ENCODE results near the gene ATXN2.
"Not testable (repeated sequence)": the region's sequence is repeated elsewhere in the genome, so short reads cannot be mapped to it uniquely, and the experiment has no call there.

ATXN2 gene

GRCh38 chr12:111492979-111493378 lies 106.1 kb downstream of the ATXN2 start:
- not testable (repeated sequence) for DNase-seq

- no peak for DNase-seq
These were observed 110.3 kb downstream of the ATXN2 start for GRCh38 chr12:111488798-111489197.

GRCh38 chr12:111488271-111488670 lies 110.8 kb downstream of the ATXN2 start:
- DNase-seq: no peak

GRCh38 chr12:111482462-111482861 lies 116.7 kb downstream of the ATXN2 start:
- DNase-seq: no peak

GRCh38 chr12:111471236-111471635 lies 127.9 kb downstream of the ATXN2 start:
- no peak for DNase-seq

- DNase-seq: no peak
These were observed 129.7 kb downstream of the ATXN2 start for GRCh38 chr12:111469401-111469800.

GRCh38 chr12:111467857-111468241 lies 131.3 kb downstream of the ATXN2 start:
- DNase-seq: no peak

- DNase-seq: no peak
These were observed 131.8 kb downstream of the ATXN2 start for GRCh38 chr12:111467092-111467856.

- no peak for DNase-seq
These were observed 136.8 kb downstream of the ATXN2 start for GRCh38 chr12:111462210-111462769.

- DNase-seq: not testable (repeated sequence)
These were observed 139.0 kb downstream of the ATXN2 start for GRCh38 chr12:111460111-111460510.

GRCh38 chr12:111458546-111459172 lies 140.5 kb downstream of the ATXN2 start:
- no peak for DNase-seq

GRCh38 chr12:111457577-111457976 lies 141.5 kb downstream of the ATXN2 start:
- DNase-seq: no peak

GRCh38 chr12:111457071-111457470 lies 142.0 kb downstream of the ATXN2 start:
- no peak for DNase-seq

GRCh38 chr12:111455448-111456320 lies 143.4 kb downstream of the ATXN2 start:
- DNase-seq: no peak

GRCh38 chr12:111454716-111455447 lies 144.2 kb downstream of the ATXN2 start:
- DNase-seq: no peak

- no peak for DNase-seq
These were observed 144.8 kb downstream of the ATXN2 start for GRCh38 chr12:111454311-111454710.

- no peak for DNase-seq
These were observed 145.8 kb downstream of the ATXN2 start for GRCh38 chr12:111453071-111453989.

GRCh38 chr12:111451649-111452129 lies 147.4 kb downstream of the ATXN2 start:
- no peak for DNase-seq

GRCh38 chr12:111451232-111451631 lies 147.9 kb downstream of the ATXN2 start:
- DNase-seq: no peak

- no peak for DNase-seq
These were observed 148.4 kb downstream of the ATXN2 start for GRCh38 chr12:111450676-111451075.
